AG10803 (cell line): Measurements from ENCODE around the gene LEP.
"Not testable (repeated sequence)": the region's sequence is repeated elsewhere in the genome, so short reads cannot be mapped to it uniquely, and the experiment has no call there.

Source experiments
- DNase-seq: peaks from one replicate; pipeline ENCODE4 v3.0.0; 2010; ENCODE audit warnings: low read depth
- H3K4me3 ChIP-seq: 2 replicates; pipeline ENCODE4 v1.5.1; 2011; ENCODE audit warnings: mild to moderate bottlenecking, low read length, control low read depth
- TF ChIP-seq, protein P1 (sequence below): conservative IDR thresholded peaks from 2 replicates; pipeline ENCODE4 v1.5.1; 2011; ENCODE audit warnings: mild to moderate bottlenecking, low read length, control low read depth, inconsistent platforms

The LEP gene

DNA sequence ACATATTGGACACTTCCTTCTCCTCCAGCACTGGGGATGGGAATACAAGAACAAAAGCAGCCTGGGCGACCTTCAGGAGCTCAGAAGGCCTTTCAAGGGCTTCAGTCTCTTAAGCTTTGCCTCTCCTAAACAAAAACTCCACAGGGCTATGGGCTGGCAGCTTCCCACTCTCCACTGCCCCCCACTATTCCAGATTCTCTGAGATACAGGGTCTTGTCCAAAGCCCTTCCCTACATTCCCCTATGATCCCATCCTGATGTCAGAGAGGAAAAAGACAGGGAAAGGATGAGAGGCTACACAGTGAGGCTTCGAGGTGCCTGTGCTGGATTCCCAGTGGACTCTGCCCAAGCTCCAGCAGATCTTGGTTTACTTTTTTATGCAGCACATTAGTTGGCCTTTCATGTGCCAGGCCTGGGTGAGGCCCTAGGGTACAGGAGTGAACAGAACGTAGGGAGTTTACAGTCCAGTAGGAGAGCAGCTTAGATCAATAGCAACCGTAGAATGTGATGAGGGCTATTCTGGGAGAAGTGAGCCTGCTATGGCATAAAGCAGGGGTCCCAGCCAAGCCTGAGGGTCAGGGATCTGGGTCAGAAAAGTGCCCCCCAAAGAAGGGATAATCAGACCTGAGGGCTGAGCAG, 33.3 kb downstream of the LEP start:
- TF ChIP-seq, protein P1, sequence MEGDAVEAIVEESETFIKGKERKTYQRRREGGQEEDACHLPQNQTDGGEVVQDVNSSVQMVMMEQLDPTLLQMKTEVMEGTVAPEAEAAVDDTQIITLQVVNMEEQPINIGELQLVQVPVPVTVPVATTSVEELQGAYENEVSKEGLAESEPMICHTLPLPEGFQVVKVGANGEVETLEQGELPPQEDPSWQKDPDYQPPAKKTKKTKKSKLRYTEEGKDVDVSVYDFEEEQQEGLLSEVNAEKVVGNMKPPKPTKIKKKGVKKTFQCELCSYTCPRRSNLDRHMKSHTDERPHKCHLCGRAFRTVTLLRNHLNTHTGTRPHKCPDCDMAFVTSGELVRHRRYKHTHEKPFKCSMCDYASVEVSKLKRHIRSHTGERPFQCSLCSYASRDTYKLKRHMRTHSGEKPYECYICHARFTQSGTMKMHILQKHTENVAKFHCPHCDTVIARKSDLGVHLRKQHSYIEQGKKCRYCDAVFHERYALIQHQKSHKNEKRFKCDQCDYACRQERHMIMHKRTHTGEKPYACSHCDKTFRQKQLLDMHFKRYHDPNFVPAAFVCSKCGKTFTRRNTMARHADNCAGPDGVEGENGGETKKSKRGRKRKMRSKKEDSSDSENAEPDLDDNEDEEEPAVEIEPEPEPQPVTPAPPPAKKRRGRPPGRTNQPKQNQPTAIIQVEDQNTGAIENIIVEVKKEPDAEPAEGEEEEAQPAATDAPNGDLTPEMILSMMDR: no peak
- no peak for DNase-seq
- no peak overlapping the region for H3K4me3 ChIP-seq

DNA sequence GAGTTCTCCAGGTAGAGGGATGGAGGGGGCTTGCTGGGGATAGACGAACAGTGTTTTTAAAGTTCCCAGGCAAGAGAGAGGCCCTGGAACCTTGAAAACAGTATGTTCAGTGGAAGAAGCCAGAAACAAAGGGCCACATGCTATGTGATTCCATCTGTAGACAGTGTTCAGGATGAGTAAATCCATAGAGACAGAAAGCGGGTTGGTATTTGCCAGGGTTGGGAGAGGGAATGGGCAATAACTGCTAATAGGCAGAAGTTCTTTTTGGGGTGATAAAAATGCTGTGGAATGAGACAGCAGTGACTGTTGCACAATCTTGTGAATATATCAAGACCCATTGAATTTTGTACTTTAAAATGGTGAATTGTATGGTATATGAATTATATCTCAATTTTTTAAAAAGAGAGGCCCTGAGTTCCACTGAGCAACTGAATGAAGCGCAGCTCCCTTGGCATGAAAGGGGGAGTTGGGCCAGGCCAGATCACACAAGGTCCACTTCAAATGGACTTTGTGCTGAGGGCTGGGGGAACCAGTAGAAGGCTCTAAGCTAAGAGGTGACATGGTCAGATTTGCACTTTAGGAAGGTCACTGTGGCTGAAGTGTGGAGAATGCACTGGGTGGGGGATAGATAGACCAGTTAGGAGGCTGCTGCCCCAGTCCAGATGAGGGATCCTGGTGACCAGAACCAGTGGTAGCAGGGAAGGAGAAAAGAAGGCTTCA, 34.0 kb downstream of the LEP start:
- no peak overlapping the region for H3K4me3 ChIP-seq
- TF ChIP-seq, protein P1: no peak
- peak; percentile 24 for DNase-seq

DNA sequence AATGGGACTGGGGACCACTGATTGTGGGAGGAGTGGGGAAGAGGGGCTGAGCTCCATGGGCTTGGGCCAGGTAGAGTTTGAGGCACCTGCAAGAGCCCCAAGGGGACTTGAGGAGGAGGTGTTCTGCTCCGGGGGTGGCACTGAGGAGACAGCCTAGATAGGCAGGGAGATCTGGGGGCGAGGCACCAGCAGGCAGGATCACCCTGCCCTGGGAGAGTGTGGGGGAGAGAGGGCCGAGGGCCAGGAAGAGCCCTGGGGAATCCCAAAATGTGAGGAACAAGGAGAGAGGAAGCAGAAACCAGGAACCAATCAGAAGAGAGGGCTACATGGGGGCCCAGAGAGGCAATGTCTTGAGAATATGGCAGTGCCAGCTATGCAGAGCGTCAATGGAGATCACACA, 34.6 kb downstream of the LEP start:
- H3K4me3 ChIP-seq: no peak overlapping the region
- no peak for DNase-seq
- TF ChIP-seq, protein P1: no peak

DNA sequence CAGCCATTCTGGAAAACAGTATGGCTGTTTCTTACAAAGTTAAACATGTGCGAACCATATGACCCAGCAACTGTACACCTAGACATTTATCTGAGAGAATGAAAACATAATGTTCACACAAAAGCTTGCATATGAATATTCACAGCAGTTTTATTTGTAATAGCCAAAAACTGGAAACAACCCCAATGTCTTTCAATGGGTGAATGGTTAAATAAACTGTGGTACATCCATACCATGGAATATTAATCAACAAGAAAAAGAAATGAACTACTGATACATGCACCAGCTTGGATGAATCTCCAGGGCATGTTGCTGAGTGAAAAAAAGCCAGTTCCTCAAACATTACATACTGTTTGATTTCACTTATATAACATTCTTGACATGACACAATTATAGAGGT, 37.3 kb downstream of the LEP start:
- DNase-seq: no peak
- TF ChIP-seq, protein P1: no peak
- no peak overlapping the region for H3K4me3 ChIP-seq

DNA sequence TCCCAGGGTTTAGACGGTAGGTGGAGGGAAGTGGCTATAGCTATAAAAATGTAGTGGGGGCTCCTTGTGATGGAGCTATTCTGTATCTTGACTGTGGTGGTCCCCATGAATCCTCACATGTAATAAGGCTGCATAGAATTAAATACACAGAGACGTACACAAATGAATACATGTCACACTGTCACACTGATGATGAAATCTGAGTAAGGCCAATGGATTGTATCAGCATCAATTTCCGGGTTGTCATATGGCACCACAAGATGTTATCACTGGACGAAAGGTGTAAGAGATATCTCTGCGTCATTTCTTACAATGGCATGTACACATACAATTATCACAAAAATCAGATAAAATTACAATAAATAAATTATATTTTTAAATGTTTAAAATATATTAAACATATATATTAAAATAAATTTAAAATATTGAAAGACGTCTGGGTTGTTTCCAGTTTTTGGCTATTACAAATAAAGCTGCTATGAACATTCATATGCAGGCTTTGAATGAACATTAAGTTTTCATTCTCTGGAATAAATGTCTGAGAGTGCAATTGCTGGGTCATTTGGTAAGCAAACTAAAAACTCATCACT, 38.1 kb downstream of the LEP start:
- H3K4me3 ChIP-seq: no peak overlapping the region
- TF ChIP-seq, protein P1: no peak
- DNase-seq: no peak

DNA sequence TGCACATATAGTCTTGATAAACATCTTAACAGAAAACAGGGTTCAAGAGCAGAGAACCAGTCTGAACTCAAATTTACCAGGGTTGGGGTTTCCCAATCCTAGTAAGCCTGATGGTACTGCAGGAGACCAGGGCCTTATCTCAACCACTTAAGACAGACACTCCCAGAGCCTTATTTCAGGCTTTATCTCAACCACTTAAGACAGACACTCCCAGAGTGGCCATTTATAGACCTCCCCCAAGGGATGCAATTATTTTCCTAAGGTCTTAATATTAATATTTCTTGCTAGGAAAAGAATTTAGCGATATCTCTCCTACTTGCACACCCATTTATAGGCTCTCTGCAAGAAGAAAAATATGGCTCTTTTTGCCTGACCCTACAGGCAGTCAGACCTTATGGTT, 39.4 kb downstream of the LEP start:
- H3K4me3 ChIP-seq, DNase-seq: not testable (repeated sequence)

DNA sequence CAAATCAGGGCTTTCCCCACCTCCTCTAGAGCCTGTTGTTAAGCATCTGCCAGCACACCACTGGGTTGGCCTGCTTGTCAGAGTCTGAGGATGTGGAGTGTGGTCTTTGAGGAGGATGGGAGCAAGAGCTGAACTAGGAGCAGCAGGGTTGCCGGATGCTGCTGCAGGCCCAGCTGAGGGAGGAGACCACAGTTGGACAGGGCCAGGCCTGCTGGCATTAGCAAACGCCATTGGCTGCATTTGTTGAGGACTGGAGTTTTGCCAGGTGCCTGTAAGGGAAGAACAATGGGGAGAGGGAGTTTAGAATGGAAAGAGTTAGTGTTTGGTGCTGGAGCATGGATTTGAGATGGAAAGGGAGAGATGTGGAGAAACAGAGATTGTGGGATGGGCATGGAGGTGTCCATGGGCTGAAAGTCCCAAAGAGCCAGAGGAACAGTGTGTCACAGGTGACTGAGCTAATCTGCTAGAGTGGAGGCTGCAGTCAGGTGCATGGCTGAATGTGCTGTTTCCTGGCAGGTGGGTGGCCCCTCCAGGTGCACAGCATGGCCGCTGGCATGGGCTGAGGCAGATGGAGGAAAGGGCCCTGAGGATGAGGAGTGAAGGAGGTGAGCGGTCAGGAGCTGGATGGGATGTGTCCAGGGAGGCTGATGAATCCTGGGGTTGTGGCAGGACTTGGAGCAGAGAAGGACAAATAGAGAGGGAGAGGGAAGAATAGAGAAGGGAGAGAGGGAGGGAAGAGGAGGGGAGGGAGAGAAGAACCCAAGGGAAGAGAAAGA, 40.7 kb downstream of the LEP start:
- DNase-seq: no peak
- TF ChIP-seq, protein P1: no peak
- H3K4me3 ChIP-seq: no peak overlapping the region
